ENCODE data around the gene NREP.

Gene NREP

GRCh38 chr5:111764019-111764418, 7.0 kb upstream of the NREP start:
- DNase-seq = no peak

DNA sequence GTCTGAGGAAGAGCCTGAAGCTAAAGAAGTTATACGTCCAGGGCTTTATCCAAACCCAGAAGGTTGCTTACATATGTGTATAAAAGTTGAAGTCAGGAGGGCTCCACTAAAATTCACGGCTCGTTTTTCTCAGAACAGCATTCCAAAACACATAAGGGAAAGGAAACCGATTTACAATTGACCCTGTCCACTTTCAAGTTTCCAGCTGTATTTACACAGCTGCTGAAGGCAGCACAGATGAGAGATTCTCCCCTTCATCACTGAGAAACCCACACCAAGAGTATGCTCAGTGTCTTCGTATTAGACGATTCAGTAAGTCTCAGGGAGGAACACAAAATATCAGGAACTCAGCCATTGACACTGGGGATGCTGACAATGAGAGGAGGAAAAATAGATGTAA, 5.9 kb upstream of the NREP start:
- DNase-seq = no peak

GRCh38 chr5:111758284-111758628, 1.3 kb upstream of the NREP start:
- DNase-seq = no peak

- peak; percentile 71 for DNase-seq
Measured at GRCh38 chr5:111757355-111758283, 625 bp upstream of the NREP start.

DNA sequence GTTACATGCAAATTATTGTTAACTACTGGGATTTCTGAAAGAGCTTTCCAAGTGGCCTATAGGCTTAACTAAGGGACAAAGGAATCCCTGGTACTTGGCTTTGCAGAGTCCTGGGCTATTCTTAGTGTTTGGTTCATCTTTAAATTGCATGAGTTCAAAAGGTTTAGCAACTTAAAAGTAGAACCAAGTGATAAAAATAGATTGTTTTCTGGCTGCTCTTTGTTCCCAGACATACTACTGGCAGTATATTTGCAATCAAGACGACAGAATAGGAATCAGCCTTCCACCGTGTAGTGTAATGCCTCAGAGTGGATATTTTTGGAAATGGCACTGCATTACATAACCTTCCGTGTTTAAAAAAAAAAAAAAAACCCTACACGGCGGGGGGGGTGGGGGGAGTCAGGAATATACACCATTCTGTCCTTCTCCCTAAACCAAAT, 1.0 kb downstream of the NREP start:
- no peak for DNase-seq

DNA sequence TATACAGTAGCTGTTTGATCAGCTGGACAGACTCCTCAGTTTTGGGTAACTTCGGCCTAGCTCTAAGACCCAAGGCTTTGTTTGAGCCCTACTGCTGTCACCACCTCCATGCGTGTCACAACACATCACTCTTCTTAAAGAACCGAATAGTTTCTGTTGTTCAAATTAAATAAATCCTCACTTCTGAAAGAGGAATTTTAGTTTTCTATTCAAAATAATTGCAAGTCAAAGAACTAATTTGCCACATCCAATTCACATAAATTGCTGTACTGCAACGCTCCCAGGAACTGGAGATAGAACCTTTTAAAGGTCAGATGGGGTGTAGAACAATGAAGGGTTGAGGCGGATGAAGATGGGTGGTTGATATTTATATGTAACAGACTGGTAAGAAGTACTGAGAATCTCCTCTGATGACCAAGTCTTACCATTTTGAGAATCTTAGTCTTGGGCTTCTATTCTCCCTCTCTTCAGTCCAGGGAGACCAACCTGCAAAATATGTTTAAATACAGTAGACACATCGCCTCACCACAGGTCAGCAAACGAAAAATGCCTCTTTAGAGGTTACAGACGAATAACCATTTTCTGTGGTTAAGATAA, 1.6 kb downstream of the NREP start:
- DNase-seq = no peak

- DNase-seq = no peak
Measured at GRCh38 chr5:111753884-111754589, 3.0 kb downstream of the NREP start.

- DNase-seq = no peak
Measured at GRCh38 chr5:111752426-111752965, 4.5 kb downstream of the NREP start.

- no peak for DNase-seq
Measured at GRCh38 chr5:111749303-111750026, 7.5 kb downstream of the NREP start.

GRCh38 chr5:111748304-111748763, 8.7 kb downstream of the NREP start:
- DNase-seq = no peak

GRCh38 chr5:111747337-111747736, 9.7 kb downstream of the NREP start:
- DNase-seq = no peak

GRCh38 chr5:111746791-111747190, 10.2 kb downstream of the NREP start:
- DNase-seq = no peak

DNA sequence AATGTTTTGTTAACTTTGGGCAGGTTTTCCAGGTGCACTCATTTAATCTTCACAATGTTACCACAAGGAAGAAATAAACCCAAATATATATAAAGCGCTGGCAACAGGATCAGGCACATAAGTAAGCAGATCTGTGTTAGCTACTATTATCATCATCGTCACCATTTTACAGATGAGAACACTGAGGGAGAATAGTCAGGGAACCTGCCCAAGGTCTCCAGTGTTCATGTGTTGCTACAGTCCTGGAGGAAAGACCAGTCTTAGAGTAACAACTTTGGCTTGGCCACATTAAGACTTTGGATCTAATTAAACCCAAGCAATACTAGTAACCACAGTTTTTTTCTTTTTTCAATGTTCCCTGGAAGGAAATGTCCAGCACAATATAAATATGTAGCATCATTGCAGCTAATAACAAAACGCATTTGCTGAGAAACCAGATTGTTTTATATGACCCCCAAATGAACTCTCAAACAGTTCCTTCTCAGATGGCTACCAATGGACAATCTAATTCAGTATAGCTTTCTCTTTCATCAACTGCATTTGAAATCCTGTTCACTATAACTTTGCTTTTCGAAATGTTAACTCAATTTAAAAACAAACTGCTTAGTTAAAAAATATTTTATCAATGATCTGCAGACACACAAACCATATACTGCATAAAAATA, 11.8 kb downstream of the NREP start:
- DNase-seq = no peak

- no peak for DNase-seq
Measured at GRCh38 chr5:111744455-111744854, 12.5 kb downstream of the NREP start.

- DNase-seq = no peak
Measured at GRCh38 chr5:111743988-111744387, 13.0 kb downstream of the NREP start.

DNA sequence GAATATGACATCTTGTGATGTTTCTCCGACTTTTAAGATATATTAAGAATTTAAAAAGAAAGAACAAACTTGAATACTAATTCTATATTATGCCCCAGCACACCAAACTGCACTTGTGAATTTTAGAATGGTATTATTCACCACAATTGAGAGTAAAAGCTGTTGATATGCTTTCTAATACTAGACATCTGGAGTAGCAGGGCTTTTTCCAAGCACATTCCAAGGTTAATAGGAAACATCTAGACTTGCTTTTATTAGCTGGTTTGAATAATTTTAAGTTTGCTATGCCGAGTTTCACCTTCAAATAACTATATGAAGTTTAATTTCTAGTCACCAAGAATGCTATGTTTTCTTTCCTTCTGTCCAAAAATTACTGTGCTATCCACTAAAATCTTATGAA, 13.5 kb downstream of the NREP start:
- no peak for DNase-seq

DNA sequence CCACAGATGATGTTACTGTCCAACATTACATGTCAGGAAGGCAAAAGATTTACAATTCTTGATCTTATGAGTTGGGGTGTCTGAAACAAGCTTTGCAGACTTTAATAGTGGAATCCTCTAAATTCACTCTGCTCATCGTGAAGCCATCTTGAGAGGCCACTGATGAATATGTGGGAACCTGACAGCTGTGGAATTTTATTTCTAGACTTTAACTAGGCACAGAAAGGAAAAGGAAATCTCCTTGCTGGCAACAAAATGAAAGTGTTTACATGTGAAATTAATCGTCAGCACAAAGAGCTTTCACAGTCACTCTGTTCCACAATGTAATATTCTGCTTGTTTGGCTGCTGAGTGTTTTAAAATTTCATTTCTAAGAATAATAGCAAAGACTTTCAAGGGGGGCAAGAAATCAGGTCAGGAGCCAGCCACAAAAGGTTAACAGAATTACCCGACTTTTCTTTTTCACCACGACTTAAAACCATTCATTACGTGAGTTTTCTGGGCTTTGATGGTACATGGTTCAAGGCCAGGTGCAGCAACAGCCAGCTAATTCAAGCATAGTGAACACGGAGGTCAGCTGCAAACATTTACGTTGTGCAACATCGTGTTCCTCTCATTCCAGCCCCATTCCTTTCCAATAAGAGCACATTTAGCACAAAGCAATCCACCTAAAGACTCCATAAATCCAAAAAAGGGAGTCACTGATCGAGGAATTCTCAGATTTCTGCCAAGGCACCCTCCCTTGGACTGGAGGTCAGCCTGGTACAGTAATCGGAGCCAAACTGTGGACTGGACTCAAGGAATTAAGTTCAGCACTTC, 14.6 kb downstream of the NREP start:
- DNase-seq = no peak

- DNase-seq = no peak
Measured at GRCh38 chr5:111741278-111741677, 15.7 kb downstream of the NREP start.

DNA sequence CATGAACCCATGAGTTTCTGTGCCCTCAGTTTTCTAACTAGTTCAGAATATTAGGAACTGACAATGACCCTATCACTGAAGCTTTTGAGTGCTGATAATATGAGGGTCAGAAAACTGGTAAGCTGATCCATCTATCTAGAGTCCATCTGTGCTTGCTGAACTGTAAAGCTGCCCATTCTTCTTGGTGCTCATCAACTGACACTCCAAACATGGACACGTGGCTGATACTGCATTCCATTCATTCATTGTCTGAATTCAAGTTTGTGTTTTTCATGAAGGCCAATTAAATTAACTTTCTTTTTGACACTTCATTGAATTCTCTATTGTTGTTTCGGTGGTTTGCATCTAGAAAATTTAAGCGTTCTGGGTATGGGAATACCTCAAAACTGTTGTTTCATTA, 17.6 kb downstream of the NREP start:
- DNase-seq = no peak

DNA sequence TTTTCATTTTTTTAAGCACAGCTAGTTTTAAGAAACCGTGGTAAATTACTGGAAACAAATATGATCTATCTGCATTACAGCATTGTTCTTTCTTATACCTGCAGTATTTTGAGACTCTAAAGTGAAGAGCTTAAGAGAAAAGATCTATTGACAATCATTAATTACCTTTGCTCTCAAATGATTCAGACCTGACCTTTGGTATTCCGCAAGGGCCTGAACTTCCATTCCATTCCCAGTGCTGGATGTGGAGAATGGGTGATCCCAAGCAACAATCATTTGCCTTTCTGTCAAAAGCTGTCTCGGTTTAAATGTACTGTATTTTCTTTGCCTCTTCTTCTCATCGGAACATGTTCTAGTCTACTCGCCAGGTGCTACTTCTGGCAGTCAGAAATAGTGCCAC, 18.9 kb downstream of the NREP start:
- DNase-seq = no peak

- DNase-seq = no peak
Measured at GRCh38 chr5:111737716-111738115, 19.3 kb downstream of the NREP start.

Data from stimulated activated CD4-positive, alpha-beta T cell treated with anti-CD3 and anti-CD28 coated beads, Interleukin-4, amount 100 ng/mL, for 24 hours (primary cell).